HEK293 (cell line): ENCODE data around the gene UPF2.

Experiments used
- TF ChIP-seq, protein P1 (sequence below): fragments of 450-650 bp; formaldehyde crosslinking; IDR thresholded peaks from 2 replicates; pipeline ENCODE4 v1.5.1; 2016; ENCODE audit warnings: missing biosample characterization, missing genetic modification characterization
- TF ChIP-seq, protein P2 (sequence below): fragments of 450-650 bp; formaldehyde crosslinking; IDR thresholded peaks from 2 replicates; pipeline ENCODE4 v1.5.1; 2016; ENCODE audit warnings: missing biosample characterization, missing genetic modification characterization, low read depth

DNA sequence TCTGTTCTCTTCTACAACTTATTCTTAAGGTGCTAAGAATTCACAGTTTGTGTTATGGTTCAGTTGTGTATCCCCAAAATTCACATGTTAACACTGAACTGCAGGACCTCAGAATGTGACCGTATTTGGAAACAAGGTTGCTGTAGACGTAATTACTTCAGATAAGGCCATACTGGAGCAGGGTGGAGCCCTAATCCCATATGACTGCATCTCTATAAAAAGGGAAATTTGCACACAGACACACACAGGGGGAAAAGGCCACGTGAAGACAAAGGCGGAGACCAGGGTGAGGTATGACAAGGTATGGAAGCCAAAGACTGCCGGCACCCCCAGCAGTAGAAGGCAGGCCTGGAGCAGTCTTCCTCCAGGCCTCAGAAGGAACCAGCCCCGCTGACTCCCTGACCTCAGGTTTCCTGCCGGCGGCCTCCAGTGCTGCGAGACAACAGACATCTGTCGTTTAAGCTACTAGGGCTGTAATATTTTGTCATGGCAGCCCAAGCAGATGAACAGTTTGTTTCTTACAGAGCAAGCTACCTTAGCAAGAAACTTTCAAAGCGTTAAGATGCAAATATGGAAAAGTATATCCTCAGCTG is 120.7 kb downstream of the UPF2 start:
- TF ChIP-seq, protein P1, sequence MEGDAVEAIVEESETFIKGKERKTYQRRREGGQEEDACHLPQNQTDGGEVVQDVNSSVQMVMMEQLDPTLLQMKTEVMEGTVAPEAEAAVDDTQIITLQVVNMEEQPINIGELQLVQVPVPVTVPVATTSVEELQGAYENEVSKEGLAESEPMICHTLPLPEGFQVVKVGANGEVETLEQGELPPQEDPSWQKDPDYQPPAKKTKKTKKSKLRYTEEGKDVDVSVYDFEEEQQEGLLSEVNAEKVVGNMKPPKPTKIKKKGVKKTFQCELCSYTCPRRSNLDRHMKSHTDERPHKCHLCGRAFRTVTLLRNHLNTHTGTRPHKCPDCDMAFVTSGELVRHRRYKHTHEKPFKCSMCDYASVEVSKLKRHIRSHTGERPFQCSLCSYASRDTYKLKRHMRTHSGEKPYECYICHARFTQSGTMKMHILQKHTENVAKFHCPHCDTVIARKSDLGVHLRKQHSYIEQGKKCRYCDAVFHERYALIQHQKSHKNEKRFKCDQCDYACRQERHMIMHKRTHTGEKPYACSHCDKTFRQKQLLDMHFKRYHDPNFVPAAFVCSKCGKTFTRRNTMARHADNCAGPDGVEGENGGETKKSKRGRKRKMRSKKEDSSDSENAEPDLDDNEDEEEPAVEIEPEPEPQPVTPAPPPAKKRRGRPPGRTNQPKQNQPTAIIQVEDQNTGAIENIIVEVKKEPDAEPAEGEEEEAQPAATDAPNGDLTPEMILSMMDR = no peak
- TF ChIP-seq, protein P2, sequence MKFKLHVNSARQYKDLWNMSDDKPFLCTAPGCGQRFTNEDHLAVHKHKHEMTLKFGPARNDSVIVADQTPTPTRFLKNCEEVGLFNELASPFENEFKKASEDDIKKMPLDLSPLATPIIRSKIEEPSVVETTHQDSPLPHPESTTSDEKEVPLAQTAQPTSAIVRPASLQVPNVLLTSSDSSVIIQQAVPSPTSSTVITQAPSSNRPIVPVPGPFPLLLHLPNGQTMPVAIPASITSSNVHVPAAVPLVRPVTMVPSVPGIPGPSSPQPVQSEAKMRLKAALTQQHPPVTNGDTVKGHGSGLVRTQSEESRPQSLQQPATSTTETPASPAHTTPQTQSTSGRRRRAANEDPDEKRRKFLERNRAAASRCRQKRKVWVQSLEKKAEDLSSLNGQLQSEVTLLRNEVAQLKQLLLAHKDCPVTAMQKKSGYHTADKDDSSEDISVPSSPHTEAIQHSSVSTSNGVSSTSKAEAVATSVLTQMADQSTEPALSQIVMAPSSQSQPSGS (tag by site-specific recombination) = no peak
